GM19452 (cell line): Measurements from ENCODE around the gene SIPA1L3.

Experiments
- ATAC-seq: cut with Tn5 transposase; IDR thresholded peaks from one replicate; pipeline ENCODE4 v1.9.1; 2021; ENCODE audit not compliant: unreplicated experiment

Gene SIPA1L3

GRCh38 chr19:37995346-37995745 lies 88.3 kb downstream of the SIPA1L3 start:
- no peak for ATAC-seq

DNA sequence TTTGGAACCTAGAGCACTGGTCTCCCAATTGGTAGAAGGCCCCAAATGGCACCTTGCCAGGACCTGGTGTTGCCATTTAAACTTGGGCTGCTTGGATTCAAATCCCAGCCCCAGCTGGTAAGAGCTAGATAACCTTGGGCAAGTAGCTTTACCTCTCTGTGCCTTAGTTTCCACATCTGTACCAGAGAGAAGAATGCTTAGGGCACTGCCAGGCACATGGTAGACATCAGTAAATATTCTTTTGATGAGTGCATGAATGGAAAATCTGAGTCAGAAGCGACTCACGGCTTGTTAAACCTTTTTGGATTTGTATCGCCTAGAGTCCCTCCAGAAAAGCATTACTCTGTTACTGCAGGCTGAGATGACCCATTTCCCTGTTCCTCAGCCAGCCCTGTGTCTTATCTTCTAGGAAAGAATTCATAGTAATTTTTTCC lies 90.9 kb downstream of the SIPA1L3 start:
- no peak for ATAC-seq

GRCh38 chr19:37998801-37999308 lies 91.8 kb downstream of the SIPA1L3 start:
- ATAC-seq, result no peak

DNA sequence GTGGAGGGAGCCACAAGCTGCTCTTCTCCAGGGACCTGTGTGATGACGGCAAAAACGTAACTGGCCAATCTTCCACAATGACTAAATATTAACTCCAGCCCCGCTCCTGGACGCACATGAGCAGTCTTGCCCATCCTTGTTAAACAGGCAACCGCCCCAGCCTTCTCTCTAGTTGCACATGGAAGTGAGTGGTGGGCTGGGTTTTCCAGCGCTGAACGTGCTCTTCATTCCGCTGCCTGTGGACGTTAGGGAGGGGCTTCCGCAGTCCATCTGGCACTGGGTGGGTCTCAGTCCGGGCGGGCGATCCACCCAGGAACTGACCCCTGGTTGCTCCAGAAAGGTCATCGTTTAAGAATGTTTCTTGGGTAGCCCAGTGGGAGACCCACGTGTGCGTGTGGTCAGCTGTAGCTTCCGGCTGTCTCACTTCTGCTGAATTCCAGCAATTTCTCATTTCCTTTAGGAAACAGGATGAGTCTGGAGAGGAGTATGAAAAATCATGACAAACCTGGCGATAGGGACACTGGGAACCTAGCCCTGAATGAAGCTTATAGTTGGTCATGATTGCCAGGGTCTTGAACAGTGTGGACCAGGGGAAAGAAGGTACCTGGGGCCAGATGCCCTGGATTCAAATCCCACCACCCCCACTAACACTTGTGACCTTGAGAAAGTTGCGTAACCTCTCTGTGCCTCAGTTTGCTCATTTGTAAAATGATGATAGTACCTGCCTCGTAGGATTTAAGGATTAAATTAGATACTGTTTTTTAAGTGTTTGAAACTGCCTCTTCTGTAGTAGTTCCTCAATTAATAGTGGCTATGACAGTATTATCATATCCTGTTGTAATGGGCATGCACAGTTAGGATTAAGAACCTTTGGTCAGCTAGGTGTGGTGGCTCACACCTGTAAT lies 92.6 kb downstream of the SIPA1L3 start:
- no peak for ATAC-seq

GRCh38 chr19:38001158-38001781 lies 94.3 kb downstream of the SIPA1L3 start:
- no peak for ATAC-seq

- no peak for ATAC-seq
Measured at GRCh38 chr19:38003438-38004185, 96.6 kb downstream of the SIPA1L3 start.

- ATAC-seq, result peak; percentile 4
Measured at GRCh38 chr19:38004186-38004520, 97.1 kb downstream of the SIPA1L3 start.

DNA sequence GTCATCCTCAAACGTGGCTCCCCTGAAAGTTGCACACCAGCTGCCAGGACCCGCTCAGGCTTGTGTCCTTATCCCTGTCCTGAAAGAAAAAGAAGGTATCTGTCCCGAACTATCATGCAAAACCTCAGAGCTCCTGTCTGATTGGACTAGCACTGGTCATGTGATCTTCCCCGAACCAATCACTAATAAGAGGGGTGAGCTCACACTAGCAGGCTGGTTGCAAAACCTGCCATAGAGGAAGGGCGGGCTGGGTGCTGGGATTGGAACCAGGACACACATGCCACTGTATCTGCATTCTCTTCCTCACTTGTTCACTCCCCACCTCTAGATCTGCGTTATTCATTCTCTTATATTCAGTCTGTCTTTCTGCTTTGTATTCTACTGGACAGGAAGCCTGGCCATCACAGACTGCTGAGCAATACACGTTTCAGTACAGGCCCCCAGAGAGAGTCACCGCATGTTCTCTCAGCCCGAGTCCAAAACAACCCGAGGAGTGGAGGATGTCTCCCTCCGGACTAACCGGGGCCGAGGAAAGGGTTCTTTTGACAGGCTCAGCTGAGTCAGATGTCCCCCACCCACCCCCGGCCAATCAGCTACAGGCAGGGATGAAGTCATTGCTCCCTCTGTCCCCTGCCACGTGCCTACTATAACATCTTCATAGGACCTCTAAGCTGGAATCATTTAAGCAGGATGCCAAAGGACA lies 97.7 kb downstream of the SIPA1L3 start:
- peak; percentile 66 for ATAC-seq

GRCh38 chr19:38005224-38005614 lies 98.2 kb downstream of the SIPA1L3 start:
- ATAC-seq, result no peak

DNA sequence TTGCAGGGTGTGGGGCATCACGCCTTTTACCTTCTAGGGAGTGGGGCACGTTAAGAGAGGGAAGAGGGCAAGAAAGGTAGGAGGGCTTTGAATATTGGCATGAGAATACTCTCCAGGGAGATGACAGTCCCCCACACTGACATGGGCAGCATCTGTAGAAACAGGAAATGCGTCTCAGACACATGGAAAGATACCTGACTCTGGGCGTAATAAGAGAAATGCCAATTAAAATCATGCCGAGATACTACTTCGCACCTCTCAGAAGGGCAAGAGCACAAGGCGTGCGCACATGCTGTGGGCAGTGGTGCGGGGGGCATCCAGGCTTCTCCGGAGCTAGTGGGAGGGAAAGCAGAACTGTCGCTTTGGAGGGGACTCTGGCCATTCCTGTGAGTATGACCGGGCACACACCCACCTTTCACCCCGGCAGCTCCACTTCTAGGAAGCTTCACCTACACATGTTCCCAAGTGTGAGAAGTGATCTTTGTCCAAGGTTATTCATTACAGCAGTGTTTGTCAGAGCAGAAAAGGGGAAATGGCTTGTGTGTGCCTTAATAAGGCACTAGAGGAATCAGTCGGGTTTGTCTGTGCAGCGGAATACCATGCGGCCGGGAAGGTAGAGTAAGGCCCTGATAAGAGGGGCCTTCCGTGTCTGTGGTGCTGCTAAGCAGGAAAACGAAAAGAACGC lies 99.5 kb downstream of the SIPA1L3 start:
- no peak for ATAC-seq

GRCh38 chr19:38009650-38010242 lies 102.7 kb downstream of the SIPA1L3 start:
- ATAC-seq, result no peak

DNA sequence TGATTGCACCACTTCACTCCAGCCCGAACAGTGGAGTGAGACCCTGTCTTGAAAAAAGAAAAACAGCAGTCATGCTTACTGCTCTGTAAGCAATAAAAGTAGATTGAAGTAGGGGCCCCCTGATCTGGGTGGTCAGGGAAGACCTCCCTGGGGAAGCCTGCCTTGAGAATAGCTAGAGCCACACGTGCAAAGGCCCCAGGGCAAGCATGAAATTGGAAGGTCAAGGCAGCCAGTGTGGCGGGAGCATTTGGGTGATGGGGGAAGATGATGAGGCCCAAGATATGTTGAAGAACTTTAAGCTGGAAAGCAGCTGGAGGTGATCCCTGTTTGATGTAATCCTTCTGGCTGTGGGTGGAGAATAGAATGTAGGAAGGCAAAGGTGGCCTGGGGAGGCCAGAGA lies 104.4 kb downstream of the SIPA1L3 start:
- no peak for ATAC-seq

- no peak for ATAC-seq
Measured at GRCh38 chr19:38012290-38012689, 105.3 kb downstream of the SIPA1L3 start.

GRCh38 chr19:38012944-38013343 lies 105.9 kb downstream of the SIPA1L3 start:
- ATAC-seq, result no peak

GRCh38 chr19:38013913-38014580 lies 107.0 kb downstream of the SIPA1L3 start:
- no peak for ATAC-seq

DNA sequence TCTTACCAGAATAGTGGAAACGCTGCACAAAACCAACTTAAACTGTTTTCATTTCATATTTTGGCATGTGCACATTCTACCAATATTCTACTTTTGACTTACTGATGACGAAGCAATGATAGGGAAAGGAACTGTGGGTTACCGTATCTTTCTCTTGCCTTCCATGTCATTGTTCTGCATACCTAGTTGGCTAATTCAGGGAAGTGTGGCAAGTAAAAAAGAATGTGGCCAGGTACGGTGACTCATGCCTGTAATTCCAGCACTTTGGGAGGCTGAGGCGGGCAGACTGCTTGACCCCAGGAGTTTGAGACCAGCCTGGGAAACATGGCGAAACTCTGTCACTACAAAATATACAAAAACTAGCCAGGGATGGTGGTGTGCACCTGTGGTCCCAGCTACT lies 108.2 kb downstream of the SIPA1L3 start:
- ATAC-seq, result no peak

DNA sequence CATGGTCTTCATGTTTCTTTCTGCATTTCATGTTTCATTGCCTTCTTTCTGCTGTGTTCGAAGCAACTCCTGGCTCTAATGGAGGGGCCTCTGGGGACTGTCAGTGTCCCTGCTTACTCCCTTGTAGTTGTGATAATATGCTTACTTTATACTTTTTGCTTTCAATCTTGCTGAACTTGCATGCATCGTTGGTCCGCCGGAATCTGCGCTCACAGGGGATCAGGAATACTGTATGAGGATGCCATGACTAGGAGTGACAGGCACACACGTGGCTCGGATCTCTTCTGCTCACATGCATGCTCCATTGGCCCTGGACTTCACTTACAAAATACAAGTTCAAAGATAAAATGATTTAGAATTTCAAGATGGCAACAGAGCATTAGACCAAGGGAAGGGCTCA lies 108.8 kb downstream of the SIPA1L3 start:
- ATAC-seq, result no peak

DNA sequence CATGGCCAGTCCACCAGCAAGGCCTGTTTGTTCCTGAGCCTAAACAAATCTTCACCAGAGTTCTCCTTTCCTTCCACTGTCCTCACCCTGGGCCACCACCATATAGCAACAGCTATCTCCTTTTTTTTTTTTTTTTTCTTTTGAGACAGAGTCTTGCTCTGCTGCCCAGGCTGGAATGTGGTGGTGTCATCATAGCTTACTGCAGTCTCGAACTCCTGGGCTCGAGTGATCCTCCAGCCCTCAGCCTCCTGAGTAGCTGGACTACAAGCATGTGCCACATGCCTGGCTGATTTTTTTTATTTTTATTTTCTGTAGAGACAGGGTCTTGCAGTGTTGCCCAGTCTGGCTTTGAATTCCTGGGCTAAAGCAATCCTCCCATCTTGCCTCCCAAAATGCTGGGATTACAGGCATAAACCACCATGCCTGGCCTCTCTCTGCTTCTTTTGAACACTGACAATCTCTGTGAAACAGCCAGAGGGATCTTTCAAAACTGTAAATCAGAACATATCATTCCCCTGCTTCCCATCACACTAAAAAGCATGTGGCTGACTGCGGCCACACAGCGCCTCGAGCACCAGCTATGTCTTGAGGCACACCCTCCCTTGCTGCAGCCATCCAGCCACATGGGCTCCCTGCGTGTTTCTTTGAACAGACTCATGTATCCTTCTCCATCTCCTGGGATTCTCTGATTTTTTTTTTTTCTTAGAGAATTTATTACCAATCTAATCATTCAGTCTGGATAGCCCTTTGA lies 110.6 kb downstream of the SIPA1L3 start:
- no peak for ATAC-seq
